Transverse colon (tissue), 4 donors: ENCODE data around the gene TRIM47.
A peak's percentile ranks its signal among the peaks of the same experiment; 100 is the strongest.

Experiments used
- CTCF ChIP-seq, 5 experiments: fragments of 200-600 bp in 3 of 5; fragments of 450-650 bp in 2 of 5; sonication (generic) in 3 of 5; IDR thresholded peaks; 1 replicate in 2 of 5; 2 replicates in 3 of 5; pipeline ENCODE4 v1.5.1; 2016 to 2017; ENCODE audit warnings: antibody characterized with exemption in 5 of 5, inconsistent platforms in 3 of 5, mild to moderate bottlenecking in 2 of 5, moderate library complexity in 1 of 5
- EP300 ChIP-seq: sonication (generic); formaldehyde crosslinking; IDR thresholded peaks from one replicate; pipeline ENCODE4 v1.6.1; 2017; ENCODE audit warnings: antibody characterized with exemption, low read depth
- POLR2A ChIP-seq: fragments of 450-650 bp; IDR thresholded peaks from one replicate; pipeline ENCODE4 v1.6.1; 2016; ENCODE audit warnings: antibody characterized with exemption, mild to moderate bottlenecking, moderate library complexity
- POLR2AphosphoS5 ChIP-seq, 3 donors: sonication (generic); formaldehyde crosslinking; IDR thresholded peaks; one replicate each; pipeline ENCODE4 v1.6.1; 2016; ENCODE audit warnings: antibody characterized with exemption in 3 of 3

GRCh38 chr17:75877752-75878173 lies 618 bp downstream of the TRIM47 start:
- peak; percentile 45 to 81 (median 55) for TF ChIP-seq CTCF (IDR thresholded peaks at IDR 0.05)
- TF ChIP-seq POLR2A: peak; percentile 60
- peak in 2 of 3 donors; percentile 75 to 86 for TF ChIP-seq POLR2AphosphoS5 (IDR thresholded peaks at IDR 0.05)
- TF ChIP-seq EP300: no peak
